BE2C (cell line): Measurements from ENCODE around the gene BICDL1.

Source experiments
- DNase-seq: peaks from one replicate; pipeline ENCODE4 v3.0.0-alpha.2; 2020
- H3K27me3 ChIP-seq: fragments of 250-450 bp; sonication (Bioruptor Pico); 2 replicates; pipeline ENCODE4 v1.5.1; 2020; ENCODE audit warnings: mild to moderate bottlenecking
- H3K36me3 ChIP-seq: fragments of 250-450 bp; sonication (Bioruptor Pico); 2 replicates; pipeline ENCODE4 v1.5.1; 2020; ENCODE audit warnings: mild to moderate bottlenecking
- H3K4me1 ChIP-seq: fragments of 250-450 bp; sonication (Bioruptor Pico); 2 replicates; pipeline ENCODE4 v1.5.1; 2020
- H3K4me3 ChIP-seq: 2 replicates; pipeline ENCODE4 v1.5.1; 2011; ENCODE audit warnings: low read depth, low read length
- H3K9me3 ChIP-seq: fragments of 250-450 bp; sonication (Bioruptor Pico); 2 replicates; pipeline ENCODE4 v1.5.1; 2020
- TF ChIP-seq, protein P1 (sequence below): IDR thresholded peaks from 2 replicates; pipeline ENCODE4 v1.5.1; 2012; ENCODE audit warnings: mild to moderate bottlenecking, low read depth, low read length

Gene BICDL1

DNA sequence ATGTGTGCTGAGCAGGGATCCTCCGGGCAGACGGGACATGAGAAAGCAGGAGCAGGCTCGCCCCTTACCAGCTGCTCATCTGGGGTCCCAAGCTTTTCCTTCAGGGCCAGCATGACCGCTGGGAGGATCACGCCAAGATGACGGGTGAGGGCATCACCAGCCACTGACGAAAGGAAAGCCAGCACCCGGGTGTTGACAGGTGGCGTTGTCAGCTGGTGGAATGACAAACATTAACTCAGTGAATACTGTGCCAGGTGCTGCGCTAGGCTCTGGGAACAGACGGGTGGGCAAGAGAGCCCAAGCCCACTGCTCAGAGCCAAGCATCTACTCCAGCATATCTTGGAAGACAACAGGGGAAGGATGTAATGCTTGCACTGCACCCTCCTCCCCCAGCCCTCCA lies 148.8 kb downstream of the BICDL1 start:
- peaks cover 97% of the 10 kb centered on the region for H3K36me3 ChIP-seq
- no peak overlapping the region for H3K4me3 ChIP-seq
- H3K4me1 ChIP-seq, result no peaks in the 10 kb centered on the region
- H3K9me3 ChIP-seq, result no peaks in the 10 kb centered on the region
- TF ChIP-seq, protein P1, sequence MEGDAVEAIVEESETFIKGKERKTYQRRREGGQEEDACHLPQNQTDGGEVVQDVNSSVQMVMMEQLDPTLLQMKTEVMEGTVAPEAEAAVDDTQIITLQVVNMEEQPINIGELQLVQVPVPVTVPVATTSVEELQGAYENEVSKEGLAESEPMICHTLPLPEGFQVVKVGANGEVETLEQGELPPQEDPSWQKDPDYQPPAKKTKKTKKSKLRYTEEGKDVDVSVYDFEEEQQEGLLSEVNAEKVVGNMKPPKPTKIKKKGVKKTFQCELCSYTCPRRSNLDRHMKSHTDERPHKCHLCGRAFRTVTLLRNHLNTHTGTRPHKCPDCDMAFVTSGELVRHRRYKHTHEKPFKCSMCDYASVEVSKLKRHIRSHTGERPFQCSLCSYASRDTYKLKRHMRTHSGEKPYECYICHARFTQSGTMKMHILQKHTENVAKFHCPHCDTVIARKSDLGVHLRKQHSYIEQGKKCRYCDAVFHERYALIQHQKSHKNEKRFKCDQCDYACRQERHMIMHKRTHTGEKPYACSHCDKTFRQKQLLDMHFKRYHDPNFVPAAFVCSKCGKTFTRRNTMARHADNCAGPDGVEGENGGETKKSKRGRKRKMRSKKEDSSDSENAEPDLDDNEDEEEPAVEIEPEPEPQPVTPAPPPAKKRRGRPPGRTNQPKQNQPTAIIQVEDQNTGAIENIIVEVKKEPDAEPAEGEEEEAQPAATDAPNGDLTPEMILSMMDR, result no peak
- no peak for DNase-seq
- H3K27me3 ChIP-seq, result no peaks in the 10 kb centered on the region

DNA sequence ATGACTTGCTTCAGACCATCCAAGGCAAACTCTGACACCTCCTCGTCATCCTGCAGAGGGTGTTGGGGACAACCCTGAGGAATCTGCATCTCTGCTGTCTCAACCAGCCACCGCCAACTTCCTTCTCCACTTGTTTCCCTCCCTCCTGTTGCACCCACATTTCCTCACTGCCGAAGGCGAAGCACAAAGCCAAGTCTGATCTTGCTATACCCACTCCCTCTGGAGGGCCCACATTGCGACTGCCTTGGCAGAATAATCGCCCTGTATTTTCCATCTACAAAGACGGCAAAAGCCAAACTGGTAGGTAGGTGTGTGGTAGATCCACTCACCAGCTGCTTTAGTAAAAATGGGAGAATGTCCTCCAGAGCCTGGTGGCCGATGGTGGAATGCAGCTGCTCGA lies 149.3 kb downstream of the BICDL1 start:
- Histone ChIP-seq H3K9me3 (no peaks in the 10 kb centered on the region), H3K36me3 (peaks cover 97% of the 10 kb centered on the region), H3K27me3 (no peaks in the 10 kb centered on the region), H3K4me3 (no peak overlapping the region), H3K4me1 (no peaks in the 10 kb centered on the region)
- TF ChIP-seq, protein P1, result no peak
- no peak for DNase-seq

DNA sequence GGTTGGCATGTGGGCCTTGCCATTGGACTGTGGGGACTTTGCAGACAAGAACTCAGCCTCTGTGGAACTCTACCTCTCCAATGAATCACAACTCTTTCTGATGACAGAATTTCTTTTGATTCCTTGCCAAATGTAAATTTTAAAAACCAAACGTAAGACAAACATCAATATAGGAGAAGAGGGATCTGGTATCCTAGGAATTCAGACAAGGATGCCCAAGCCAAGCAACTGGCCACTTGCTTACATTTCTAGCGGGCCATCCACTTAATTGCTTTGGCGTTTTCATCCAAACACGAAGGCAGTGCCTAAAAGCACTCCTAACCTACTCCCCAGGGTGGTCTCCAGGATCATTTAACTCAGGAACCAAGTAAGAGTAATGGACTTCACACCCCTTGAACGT lies 150.9 kb downstream of the BICDL1 start:
- H3K9me3 ChIP-seq, result no peaks in the 10 kb centered on the region
- no peak overlapping the region for H3K4me3 ChIP-seq
- H3K27me3 ChIP-seq, result no peaks in the 10 kb centered on the region
- H3K36me3 ChIP-seq, result peaks cover 97% of the 10 kb centered on the region
- TF ChIP-seq, protein P1, result no peak
- no peak for DNase-seq
- no peaks in the 10 kb centered on the region for H3K4me1 ChIP-seq

DNA sequence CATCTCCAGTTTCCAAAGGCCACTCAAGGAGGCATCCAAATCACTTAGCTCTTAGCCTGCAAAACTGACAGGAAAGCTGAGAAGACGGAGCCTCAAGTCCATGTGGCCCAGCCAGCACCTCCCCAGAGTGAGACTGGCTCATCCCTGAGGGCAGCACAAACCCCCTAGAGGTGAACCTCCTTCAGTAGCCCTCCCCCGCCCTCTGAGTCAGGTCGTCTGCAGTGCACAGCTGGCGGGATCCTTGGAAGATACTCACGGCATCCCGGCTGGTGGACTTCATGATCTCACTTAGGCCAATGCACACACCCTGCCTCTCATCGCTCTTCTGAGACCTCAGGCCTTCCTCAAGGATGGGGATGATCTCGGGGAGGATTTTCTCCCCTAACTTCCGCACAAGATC lies 151.6 kb downstream of the BICDL1 start:
- H3K4me3 ChIP-seq, result no peak overlapping the region
- H3K4me1 ChIP-seq, result no peaks in the 10 kb centered on the region
- DNase-seq, result no peak
- TF ChIP-seq, protein P1, result no peak
- peaks cover 97% of the 10 kb centered on the region for H3K36me3 ChIP-seq
- H3K27me3 ChIP-seq, result no peaks in the 10 kb centered on the region
- H3K9me3 ChIP-seq, result no peaks in the 10 kb centered on the region

DNA sequence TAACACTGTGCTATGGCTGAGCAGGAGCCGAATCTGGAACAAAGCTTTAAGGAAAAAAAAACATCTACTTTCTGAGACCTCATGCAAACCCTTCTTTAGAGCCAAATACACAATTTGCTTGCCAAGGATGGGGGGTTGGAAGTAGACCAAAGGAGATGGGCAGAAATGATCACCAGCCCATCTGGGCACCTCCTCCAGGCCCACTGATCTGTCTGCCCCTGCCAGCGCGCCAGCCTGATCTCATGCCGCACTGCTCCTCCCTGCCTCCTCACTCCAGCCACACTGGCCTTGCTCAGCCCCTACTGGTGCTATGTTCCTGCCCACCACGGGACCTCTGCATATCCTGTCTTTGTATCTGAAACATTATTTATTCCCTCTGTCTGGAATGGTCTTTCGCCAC lies 152.3 kb downstream of the BICDL1 start:
- H3K36me3 ChIP-seq, result peaks cover 94% of the 10 kb centered on the region
- DNase-seq, result no peak
- TF ChIP-seq, protein P1, result no peak
- no peaks in the 10 kb centered on the region for H3K9me3 ChIP-seq
- no peaks in the 10 kb centered on the region for H3K27me3 ChIP-seq
- no peaks in the 10 kb centered on the region for H3K4me1 ChIP-seq
- H3K4me3 ChIP-seq, result no peak overlapping the region

DNA sequence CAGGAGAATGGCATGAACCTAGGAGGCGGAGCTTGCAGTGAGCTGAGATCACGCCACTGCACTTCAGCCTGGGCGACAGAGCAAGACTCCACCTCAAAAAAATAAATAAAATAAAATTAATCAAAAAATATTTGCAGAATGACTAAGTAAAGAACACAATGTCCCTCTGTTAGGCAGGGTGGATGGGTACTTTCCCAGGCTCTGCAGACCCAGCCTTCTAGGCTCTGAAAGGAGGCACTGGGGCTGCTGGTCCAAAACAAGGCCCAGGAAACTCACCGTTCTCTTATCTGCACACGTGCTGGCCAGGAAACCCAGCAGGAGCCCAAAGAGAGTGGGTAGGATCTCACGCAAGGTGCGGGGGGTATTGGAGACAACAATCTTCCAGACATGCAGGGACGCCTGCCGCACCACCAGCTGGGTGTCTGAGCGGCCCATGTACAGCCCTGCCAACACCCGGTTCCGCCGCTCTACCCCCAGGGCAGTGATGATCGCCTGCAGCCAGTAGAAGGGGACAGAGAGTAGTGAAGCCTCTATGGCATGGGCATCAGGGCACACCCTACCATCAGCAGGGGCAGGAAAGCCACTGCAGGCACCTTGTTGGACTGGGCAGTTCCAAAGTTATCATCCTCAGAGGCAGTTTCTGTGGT lies 153.3 kb downstream of the BICDL1 start:
- Histone ChIP-seq H3K4me1 (no peaks in the 10 kb centered on the region), H3K36me3 (peaks cover 94% of the 10 kb centered on the region), H3K4me3 (no peak overlapping the region), H3K9me3 (no peaks in the 10 kb centered on the region), H3K27me3 (no peaks in the 10 kb centered on the region)
- TF ChIP-seq, protein P1, result no peak
- DNase-seq, result no peak
